ENCODE measurements around the gene GPX8.

Gene GPX8

DNA sequence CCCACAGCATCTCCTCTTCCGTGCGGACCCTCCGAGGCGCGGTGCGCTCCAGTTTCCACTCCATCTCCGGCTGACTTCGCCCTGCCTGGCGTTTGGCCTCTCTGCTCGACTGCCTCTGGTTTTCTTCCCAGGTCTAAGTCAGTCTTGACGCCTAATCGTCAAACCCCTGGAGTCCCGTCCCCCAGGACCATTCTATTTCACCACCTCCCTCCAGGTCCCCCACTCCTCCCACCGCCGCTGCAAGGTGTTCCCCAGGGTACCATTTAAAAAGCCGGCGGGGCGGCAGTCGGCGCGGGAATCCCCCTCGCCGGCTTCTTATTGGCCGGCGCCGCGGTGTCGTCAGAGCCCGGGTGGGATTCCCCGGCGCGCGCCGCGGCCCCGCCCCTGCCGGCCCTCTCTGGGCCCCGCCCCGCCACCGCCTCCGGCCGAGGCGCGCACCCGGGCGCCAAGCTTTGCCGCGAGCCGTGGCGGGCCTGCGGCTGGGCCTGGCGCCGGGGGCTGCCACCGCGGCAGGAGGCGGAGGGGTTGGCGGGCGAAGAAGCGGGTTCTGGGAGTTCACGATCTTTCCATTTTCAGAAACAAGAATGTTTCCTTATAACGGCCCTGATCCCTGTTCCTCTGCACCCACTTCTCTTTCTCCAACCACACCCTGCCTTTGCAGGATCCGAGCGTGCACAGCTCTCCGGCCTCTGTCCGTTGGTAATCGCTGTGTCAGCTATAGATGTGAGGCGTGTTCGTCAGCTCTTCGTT is 13.1 kb downstream of the GPX8 start, which contains the start of gene CDC20B:
TSS of gene CDC20B (minus strand) at position 241 of the 750 bp plus-strand sequence. CDS start at position 64, 177 bp downstream.
- DNase-seq = peak; percentile 48

GRCh38 chr5:55173687-55174230 is 13.8 kb downstream of the GPX8 start:
- DNase-seq = peak; percentile 18

GRCh38 chr5:55175781-55176175 is 15.8 kb downstream of the GPX8 start:
- no peak for DNase-seq

- peak; percentile 63 for DNase-seq
These were observed 16.3 kb downstream of the GPX8 start for GRCh38 chr5:55176176-55176818.

- no peak for DNase-seq
These were observed 17.1 kb downstream of the GPX8 start for GRCh38 chr5:55177078-55177477.

- DNase-seq = no peak
These were observed 20.0 kb downstream of the GPX8 start for GRCh38 chr5:55180016-55180415.

- peak; percentile 33 for DNase-seq
These were observed 27.4 kb downstream of the GPX8 start for GRCh38 chr5:55187370-55187769.

GRCh38 chr5:55188656-55189540 is 28.9 kb downstream of the GPX8 start:
- peak; percentile 39 for DNase-seq

DNA sequence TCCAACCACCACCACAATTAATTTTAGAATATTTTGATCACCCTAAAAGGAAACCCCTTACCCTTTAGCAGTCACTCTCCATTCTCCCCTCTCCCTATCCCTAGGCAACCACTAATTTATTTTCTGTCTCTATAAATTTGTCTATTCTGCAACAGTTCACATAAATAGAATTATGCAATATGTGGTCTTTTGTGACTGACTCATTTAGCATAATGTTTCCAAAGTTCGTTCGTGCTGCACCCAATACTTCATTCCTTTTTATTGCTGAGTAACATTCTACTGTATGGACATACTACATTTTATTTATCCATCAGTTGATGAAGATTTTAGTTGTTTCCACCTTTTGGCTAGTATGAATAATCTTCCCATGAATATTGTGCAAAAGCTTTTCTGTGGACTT is 31.2 kb downstream of the GPX8 start:
- no peak for DNase-seq

DNA sequence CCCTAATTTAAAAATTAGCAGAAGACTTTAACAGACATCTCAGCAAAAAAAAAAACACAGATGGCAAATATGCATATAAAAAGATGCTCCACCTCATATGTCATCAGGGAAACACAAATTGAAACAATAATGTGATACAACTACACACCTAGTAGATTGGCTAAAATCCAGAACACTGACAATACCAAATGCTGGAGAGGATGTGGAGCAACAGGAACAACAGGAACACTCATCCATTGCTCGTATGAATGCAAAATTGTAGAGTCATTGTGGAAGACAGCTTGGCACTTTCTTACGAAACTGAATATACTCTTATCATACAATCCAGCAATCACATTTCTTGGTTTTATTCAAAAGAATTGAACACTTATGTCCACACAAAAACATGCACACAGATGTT is 45.0 kb downstream of the GPX8 start:
- no peak for DNase-seq

DNA sequence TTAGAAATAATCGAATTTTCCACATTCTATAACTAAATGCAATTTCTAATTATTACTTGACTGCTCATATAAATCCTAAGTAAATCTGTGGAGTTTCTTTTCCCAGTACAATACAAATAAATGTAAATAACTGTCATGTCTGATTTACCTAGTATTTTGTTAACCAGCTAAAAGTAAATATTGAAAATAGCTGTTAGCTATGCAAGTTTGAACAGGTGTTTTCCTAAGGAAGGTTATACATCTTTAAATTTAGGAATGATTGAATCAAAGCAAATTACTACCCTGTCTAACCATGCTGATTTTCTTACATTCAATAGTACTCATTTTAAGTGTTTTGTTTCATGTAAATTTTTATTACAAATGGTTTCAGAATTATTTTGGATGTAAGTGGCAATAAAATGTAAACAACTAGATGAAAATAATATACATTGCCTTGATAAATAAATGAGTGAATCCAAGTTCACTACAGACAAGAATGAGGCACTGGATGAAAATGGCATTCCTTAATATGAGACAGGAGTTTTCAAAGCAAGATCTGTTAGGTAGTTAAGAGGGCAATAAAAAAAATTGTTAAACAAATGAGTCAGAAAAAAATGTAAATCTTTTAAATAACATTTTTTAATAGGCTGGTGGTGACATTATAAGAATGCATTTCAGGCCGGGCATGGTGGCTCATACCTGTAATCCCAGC is 51.4 kb downstream of the GPX8 start:
- peak; percentile 17 for DNase-seq
